ENCODE data around the gene MARK3. TPM values are rescaled to one million over a fixed set of nuclear protein-coding genes. Genes with fewer than 3 reads are reported as not detected.

The MARK3 gene
- polyA plus RNA-seq, 3 donors = 29.3 to 163 (median 44.7) TPM

DNA sequence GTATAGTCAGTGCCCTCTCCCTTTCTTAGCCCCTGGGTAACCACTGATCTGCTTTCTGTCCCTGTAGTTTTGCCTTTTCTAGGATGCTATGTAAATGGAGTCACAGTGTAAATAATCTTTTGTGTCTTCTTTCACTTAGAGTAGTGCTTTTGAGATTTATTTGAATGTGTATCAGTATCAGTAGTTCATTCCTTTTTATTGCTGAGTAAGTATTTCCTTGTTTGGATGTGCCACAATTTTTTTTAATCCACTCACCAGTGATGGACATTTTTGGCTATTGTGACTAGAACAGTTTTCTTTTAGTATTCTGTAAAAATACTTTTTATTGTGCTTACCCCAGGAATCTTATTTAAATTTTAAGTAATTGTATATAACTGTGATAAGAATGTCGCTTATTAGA is 3.4 kb downstream of the MARK3 start:
- H3K4me1 ChIP-seq (ENCODE audit: control insufficient read depth in 1 of 2, insufficient read depth in 2 of 2, low read length in 2 of 2) = peaks cover 42 to 74% of the 10 kb centered on the region in 2 donors
- H3K4me2 ChIP-seq (replicated peaks; ENCODE audit: extremely low read depth, low read length, poor library complexity, severe bottlenecking) = peak overlapping the region; percentile 89
- H4K20me1 ChIP-seq (ENCODE audit: insufficient read depth, low read length) = peaks cover 78% of the 10 kb centered on the region
- H3K4me3 ChIP-seq (replicated peaks in 1 of 3; ENCODE audit: low read depth in 2 of 3, low read length in 3 of 3) = peak overlapping the region in 1 of 3 experiments; percentile 99
- TF ChIP-seq, protein P1, sequence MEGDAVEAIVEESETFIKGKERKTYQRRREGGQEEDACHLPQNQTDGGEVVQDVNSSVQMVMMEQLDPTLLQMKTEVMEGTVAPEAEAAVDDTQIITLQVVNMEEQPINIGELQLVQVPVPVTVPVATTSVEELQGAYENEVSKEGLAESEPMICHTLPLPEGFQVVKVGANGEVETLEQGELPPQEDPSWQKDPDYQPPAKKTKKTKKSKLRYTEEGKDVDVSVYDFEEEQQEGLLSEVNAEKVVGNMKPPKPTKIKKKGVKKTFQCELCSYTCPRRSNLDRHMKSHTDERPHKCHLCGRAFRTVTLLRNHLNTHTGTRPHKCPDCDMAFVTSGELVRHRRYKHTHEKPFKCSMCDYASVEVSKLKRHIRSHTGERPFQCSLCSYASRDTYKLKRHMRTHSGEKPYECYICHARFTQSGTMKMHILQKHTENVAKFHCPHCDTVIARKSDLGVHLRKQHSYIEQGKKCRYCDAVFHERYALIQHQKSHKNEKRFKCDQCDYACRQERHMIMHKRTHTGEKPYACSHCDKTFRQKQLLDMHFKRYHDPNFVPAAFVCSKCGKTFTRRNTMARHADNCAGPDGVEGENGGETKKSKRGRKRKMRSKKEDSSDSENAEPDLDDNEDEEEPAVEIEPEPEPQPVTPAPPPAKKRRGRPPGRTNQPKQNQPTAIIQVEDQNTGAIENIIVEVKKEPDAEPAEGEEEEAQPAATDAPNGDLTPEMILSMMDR (IDR thresholded peaks at IDR 0.05) = no peak
- H3K27ac Mint-ChIP-seq = peak overlapping the region in 3 of 7 donors; percentile 6 to 73 (median 15)
- no peak overlapping the region for H2AFZ ChIP-seq (ENCODE audit: insufficient read depth, low read depth, low read length, poor library complexity, severe bottlenecking)
- H3K36me3 ChIP-seq (replicated peaks in 1 of 2; ENCODE audit: control insufficient read depth in 1 of 2, insufficient read depth in 2 of 2, low read length in 2 of 2) = no peaks in the 10 kb centered on the region
- no peaks in the 10 kb centered on the region for H3K9me3 ChIP-seq (replicated peaks in 1 of 2; ENCODE audit: control insufficient read depth in 1 of 2, insufficient read depth in 1 of 2, low read length in 2 of 2)
- no peak for DNase-seq
- no peaks in the 10 kb centered on the region for H3K27me3 ChIP-seq (ENCODE audit: control insufficient read depth in 2 of 2, insufficient read depth in 2 of 2, low read length in 2 of 2)
- peaks cover 52% of the 10 kb centered on the region for H3K4me1 Mint-ChIP-seq
- H3K27me3 Mint-ChIP-seq (ENCODE audit: low read depth in 3 of 3) = no peaks in the 10 kb centered on the region
- H3K79me2 ChIP-seq (ENCODE audit: insufficient read depth, low read length) = peaks cover 95% of the 10 kb centered on the region
- peak overlapping the region in 1 of 2 donors; percentile 92 for H3K27ac ChIP-seq (ENCODE audit: low read depth in 1 of 2, low read length in 2 of 2)
- no peak overlapping the region for H3K9ac ChIP-seq (ENCODE audit: insufficient read depth, low read length, poor library complexity, severe bottlenecking)
- intact Hi-C loops (cut with micrococcal nuclease) = loop anchor here in 1 of 2 donors (5.0 kb wide), 1 partner anchor 41 kb away; no protein-coding TSS in a partner anchor
- H3K4me3 Mint-ChIP-seq = no peak overlapping the region
- no CpG with 5 or more reads among the region's 1 CpG for WGBS (ENCODE audit: insufficient coverage)
- no peaks in the 10 kb centered on the region for H3K9me3 Mint-ChIP-seq
- peaks cover 0 to 3% of the 10 kb centered on the region in 2 donors for H3K36me3 Mint-ChIP-seq

DNA sequence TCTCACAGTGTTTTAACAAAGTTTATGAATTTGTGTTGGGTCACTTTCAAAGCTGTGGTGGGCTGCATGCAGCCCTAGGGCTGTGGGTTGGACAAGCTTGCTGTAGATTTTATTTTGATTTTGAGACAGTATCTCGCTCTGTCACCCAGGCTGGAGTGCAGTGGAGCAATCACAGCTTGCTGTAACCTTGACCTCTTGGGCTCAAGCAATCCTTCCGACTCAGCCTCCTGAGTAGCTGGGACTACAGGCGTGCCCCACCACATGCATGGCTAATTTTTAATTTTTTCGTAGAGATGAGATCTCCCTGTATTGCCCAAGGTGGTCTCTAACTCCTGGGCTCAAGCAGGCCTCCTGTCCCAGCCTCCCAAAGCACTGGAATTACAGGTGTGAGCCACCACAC is 5.4 kb downstream of the MARK3 start:
- Histone ChIP-seq H3K4me1 (ENCODE audit: control insufficient read depth in 1 of 2, insufficient read depth in 2 of 2, low read length in 2 of 2) (peaks cover 51 to 81% of the 10 kb centered on the region in 2 donors), H4K20me1 (ENCODE audit: insufficient read depth, low read length) (peaks cover 97% of the 10 kb centered on the region)
- no peak overlapping the region for H3K4me3 Mint-ChIP-seq

More for the DNA sequence above, 5.4 kb downstream of the MARK3 start:
- Mint-ChIP-seq H3K4me1 (peaks cover 61% of the 10 kb centered on the region), H3K36me3 (peaks cover 0 to 3% of the 10 kb centered on the region in 2 donors), H3K27ac (peak overlapping the region in 5 of 7 donors; percentile 15 to 80 (median 60)), H3K9me3 (no peaks in the 10 kb centered on the region), H3K27me3 (ENCODE audit: low read depth in 3 of 3) (no peaks in the 10 kb centered on the region)
- Histone ChIP-seq H2AFZ (ENCODE audit: insufficient read depth, low read depth, low read length, poor library complexity, severe bottlenecking) (no peak overlapping the region), H3K36me3 (replicated peaks in 1 of 2; ENCODE audit: control insufficient read depth in 1 of 2, insufficient read depth in 2 of 2, low read length in 2 of 2) (no peaks in the 10 kb centered on the region), H3K4me3 (replicated peaks in 1 of 3; ENCODE audit: low read depth in 2 of 3, low read length in 3 of 3) (no peak overlapping the region), H3K27ac (ENCODE audit: low read depth in 1 of 2, low read length in 2 of 2) (peak overlapping the region in 1 of 2 donors; percentile 62), H3K79me2 (ENCODE audit: insufficient read depth, low read length) (peaks cover 100% of the 10 kb centered on the region), H3K4me2 (replicated peaks; ENCODE audit: extremely low read depth, low read length, poor library complexity, severe bottlenecking) (no peak overlapping the region), H3K9ac (ENCODE audit: insufficient read depth, low read length, poor library complexity, severe bottlenecking) (no peak overlapping the region), H3K9me3 (replicated peaks in 1 of 2; ENCODE audit: control insufficient read depth in 1 of 2, insufficient read depth in 1 of 2, low read length in 2 of 2) (no peaks in the 10 kb centered on the region), H3K27me3 (ENCODE audit: control insufficient read depth in 2 of 2, insufficient read depth in 2 of 2, low read length in 2 of 2) (no peaks in the 10 kb centered on the region)
- DNase-seq = no peak
- TF ChIP-seq, protein P1 (IDR thresholded peaks at IDR 0.05) = no peak
- intact Hi-C loops (cut with micrococcal nuclease) = no loop called here
- WGBS (ENCODE audit: insufficient coverage) = 93% methylated on average over 4 of the region's 4 CpGs

Data from CD14-positive monocyte (primary cell).